HepG2 (cell line): Measurements from ENCODE around the gene GDE1. TPM values are rescaled to one million over a fixed set of nuclear protein-coding genes. Genes with fewer than 3 reads are reported as not detected.

ENCODE experiments used
- ATAC-seq: fragments of 200-7000 bp; cut with Tn5 transposase; 3 replicates; pipeline ENCODE4 v1.9.1; 2020; ENCODE audit warnings: mild to moderate bottlenecking, moderate library complexity
- BruUV-seq: library from RNA; stranded (reverse); fragments of 400-500 nt; replicated peaks from 2 replicates; lab custom pipeline; 2021; lab: Mats Ljungman, UMichigan
- CTCF ChIA-PET: fragments of 300-600 bp; formaldehyde crosslinking; extraction: SDS; loops from one replicate; lab custom pipeline; 2021; ENCODE audit warnings: low total read pairs, inconsistent platforms, low intra/inter-chr PET ratio; lab: Yijun Ruan, JAX
- POLR2A ChIA-PET: fragments of 350-600 bp; sonication (Branson Sonifier 250); formaldehyde crosslinking; loops from one replicate; lab custom pipeline; 2020; ENCODE audit warnings: antibody characterized with exemption, inconsistent platforms; lab: Yijun Ruan, JAX
- DNase-seq: peaks from one replicate; pipeline ENCODE4 v3.0.0-alpha.2; 2015; ENCODE audit warnings: low spot score
- FAIRE-seq: peaks from 3 replicates; lab custom pipeline; 2011; peaks lifted over from hg19 to GRCh38; lab: Jason Lieb, UNC
- H2AFZ ChIP-seq: one replicate; pipeline ENCODE4 v1.6.1; 2011; ENCODE audit warnings: low read length, inconsistent platforms
- H3K27ac ChIP-seq: fragments of 300-600 bp; 3 replicates; pipeline ENCODE4 v1.8.0; 2011; ENCODE audit warnings: mixed run types, mild to moderate bottlenecking, mixed read lengths, low read length, inconsistent platforms; ENCODE audit not compliant: insufficient read depth; ENCODE audit errors: extremely low read length
- H3K27me3 ChIP-seq, 2 experiments: fragments of 200-600 bp in 1 of 2; 2 replicates in 1 of 2; 3 replicates in 1 of 2; pipeline versions ENCODE4 v1.6.0 to v1.8.0; 2011; ENCODE audit warnings: low read length in 2 of 2, mild to moderate bottlenecking in 2 of 2, moderate library complexity in 2 of 2, inconsistent platforms in 1 of 2; ENCODE audit not compliant: insufficient read depth in 2 of 2, control insufficient read depth in 1 of 2
- H3K36me3 ChIP-seq, 2 experiments: fragments of 200-600 bp in 1 of 2; replicated peaks in 1 of 2; 2 replicates in 1 of 2; 3 replicates in 1 of 2; pipeline versions ENCODE4 v1.5.1 to v1.8.0; 2011; ENCODE audit warnings: low read length in 2 of 2, inconsistent platforms in 1 of 2; ENCODE audit not compliant: insufficient read depth in 2 of 2, control insufficient read depth in 1 of 2
- H3K4me1 ChIP-seq: 2 replicates; pipeline ENCODE4 v1.5.1; 2012; ENCODE audit warnings: low read length, inconsistent platforms; ENCODE audit not compliant: insufficient read depth
- H3K4me2 ChIP-seq: 2 replicates; pipeline ENCODE4 v1.6.0; 2011; ENCODE audit warnings: low read depth, low read length, inconsistent platforms
- H3K4me3 ChIP-seq, 3 experiments: fragments of 200-600 bp in 1 of 3; sonication (generic), shearing (Covaris generic) in 1 of 3; replicated peaks in 1 of 3; 2 replicates each; pipeline ENCODE4 v1.5.1; 2011 to 2016; ENCODE audit warnings: low read length in 3 of 3, inconsistent platforms in 2 of 3, low read depth in 2 of 3, mild to moderate bottlenecking in 2 of 3, control low read depth in 1 of 3, mixed read lengths in 1 of 3; ENCODE audit not compliant: insufficient read depth in 1 of 3
- H3K79me2 ChIP-seq: one replicate; pipeline ENCODE4 v1.6.1; 2011; ENCODE audit warnings: low read length, inconsistent platforms; ENCODE audit not compliant: insufficient read depth
- H3K9ac ChIP-seq: 2 replicates; pipeline ENCODE4 v1.6.0; 2011; ENCODE audit warnings: mild to moderate bottlenecking, low read depth, low read length, inconsistent platforms; ENCODE audit not compliant: insufficient read depth
- H3K9me3 ChIP-seq: 2 replicates; pipeline ENCODE4 v1.5.1; 2012; ENCODE audit warnings: mild to moderate bottlenecking, low read length
- H4K20me1 ChIP-seq: 2 replicates; pipeline ENCODE4 v1.6.0; 2011; ENCODE audit warnings: inconsistent platforms, mild to moderate bottlenecking, low read length, moderate library complexity; ENCODE audit not compliant: insufficient read depth
- ATF1 ChIP-seq: IDR thresholded peaks from 2 replicates; pipeline ENCODE4 v1.6.1; 2016; ENCODE audit warnings: mild to moderate bottlenecking, control low read depth
- ERF ChIP-seq: IDR thresholded peaks from 2 replicates; pipeline ENCODE4 v1.6.1; 2018; ENCODE audit warnings: missing biosample characterization, missing genetic modification reagents
- SIN3B ChIP-seq: fragments of 150-350 bp; IDR thresholded peaks from 2 replicates; pipeline ENCODE4 v1.6.1; 2014; ENCODE audit warnings: low read length
- SPEN ChIP-seq: sonication (generic); formaldehyde crosslinking; IDR thresholded peaks from 2 replicates; pipeline ENCODE4 v1.5.1; 2020; ENCODE audit warnings: low read depth, mild to moderate bottlenecking, missing genetic modification reagents
- SRY ChIP-seq: sonication (generic); formaldehyde crosslinking; IDR thresholded peaks from 2 replicates; pipeline ENCODE4 v1.8.0; 2022; ENCODE audit warnings: mild to moderate bottlenecking, missing genetic modification reagents
- ZBTB39 ChIP-seq: sonication (generic); formaldehyde crosslinking; IDR thresholded peaks from 2 replicates; pipeline ENCODE4 v1.5.0; 2020; ENCODE audit warnings: missing genetic modification reagents
- ZGPAT ChIP-seq: IDR thresholded peaks from 2 replicates; pipeline ENCODE4 v1.6.1; 2016; ENCODE audit warnings: mild to moderate bottlenecking
- ZMYM4 ChIP-seq: sonication (generic); formaldehyde crosslinking; IDR thresholded peaks from 2 replicates; pipeline ENCODE4 v1.8.1; 2023; ENCODE audit warnings: mild to moderate bottlenecking, missing genetic modification reagents
- ZNF17 ChIP-seq: sonication (generic); formaldehyde crosslinking; IDR thresholded peaks from 2 replicates; pipeline ENCODE4 v1.5.0; 2020; ENCODE audit warnings: mild to moderate bottlenecking, missing genetic modification reagents
- ZNF552 ChIP-seq: sonication (generic); formaldehyde crosslinking; IDR thresholded peaks from 2 replicates; pipeline ENCODE4 v1.9.0; 2022; ENCODE audit warnings: missing genetic modification reagents, mild to moderate bottlenecking, borderline replicate concordance
- ZNF792 ChIP-seq: IDR thresholded peaks from 2 replicates; pipeline ENCODE4 v1.6.1; 2016
- WGBS: methylation state at CpG from one replicate; pipeline ENCODE4 v1.1.6; 2017; ENCODE audit warnings: low lambda C conversion rate; 5-methylcytosine and 5-hydroxymethylcytosine counted together
- in situ Hi-C: cut with HindIII; loops from 2 replicates; pipeline ENCODE4 v1.10.0; 2017; ENCODE audit warnings: low pct_unique_long_range_greater_than_20kb; ENCODE audit not compliant: extremely low pct_ligation_motif_present
- intact Hi-C: fragments of 100-400 bp; cut with micrococcal nuclease; formaldehyde crosslinking; loops from one replicate; pipeline ENCODE4 v1.10.0; 2022; ENCODE audit not compliant: unreplicated experiment
- polyA plus RNA-seq, 8 experiments: library from polyadenylated mRNA; depleted of rRNA in 3 of 8; stranded (reverse) in 7 of 8; unstranded in 1 of 8; fragments of >200 nt; fragmentation: Illumina TruSeq in 4 of 8; extraction: Trizol in 4 of 8; gene quantifications; 2 replicates each; pipeline versions ENCODE4 v1.2.1 to v1.2.3, GENCODE V29; 2011 to 2016; ENCODE audit warnings: low read depth in 4 of 8, missing spikeins in 1 of 8, mixed read lengths in 1 of 8; ENCODE audit not compliant: insufficient read depth in 1 of 8
- total RNA-seq, 5 experiments: library from RNA; depleted of rRNA; stranded (reverse); fragments of >200 nt; fragmentation: Illumina TruSeq; extraction: Trizol; gene quantifications; 2 replicates each; pipeline ENCODE4 v1.2.3, GENCODE V29; 2016; ENCODE audit warnings: low read depth in 1 of 5
- TF ChIP-seq, protein P1 (sequence below): sonication (generic); formaldehyde crosslinking; IDR thresholded peaks from 2 replicates; pipeline ENCODE4 v1.4.0; 2020; ENCODE audit warnings: missing genetic modification reagents, borderline replicate concordance
- TF ChIP-seq, protein P2 (sequence below): IDR thresholded peaks from 2 replicates; pipeline ENCODE4 v1.6.1; 2016; ENCODE audit warnings: low read depth
- TF ChIP-seq, protein P3 (sequence below): sonication (generic); formaldehyde crosslinking; conservative IDR thresholded peaks from 2 replicates; pipeline ENCODE4 v1.4.0; 2020; ENCODE audit warnings: mild to moderate bottlenecking, missing genetic modification reagents, moderate library complexity

GDE1 gene
- total and polyA plus RNA-seq, 2 of the 13 experiments (the other 11 are each of a cell fraction or from before 2014, with no cell fraction given) = 35.9 to 59.0 TPM

- H3K36me3 ChIP-seq = peaks cover 4 to 17% of the 10 kb centered on the region in 2 experiments; a peak in 4 of 5 replicates
- in situ Hi-C loops (no loop called here), intact Hi-C loops (loop anchor here (10.0 kb wide), 1 partner anchor 731 kb away; the partner anchor contains the start of gene RPS15A)
- H3K79me2 ChIP-seq = peaks cover 45% of the 10 kb centered on the region
- H2AFZ ChIP-seq = peak overlapping the region; percentile 76
- POLR2A ChIA-PET = interaction anchor here (2.7 kb wide), 1 partner anchor 29 kb away, joined by 34 read pairs; the partner anchor contains the start of gene VPS35L
- WGBS = 90% methylated on average over 2 of the region's 2 CpGs
- no peaks in the 10 kb centered on the region for H3K9me3 ChIP-seq
- peak overlapping the region; percentile 94 to 100 (median 95); a peak in 5 of 6 replicates for H3K4me3 ChIP-seq
- H3K27me3 ChIP-seq = no peaks in the 10 kb centered on the region; a peak in 1 of 5 replicates
- no peak overlapping the region for H3K27ac ChIP-seq
- CTCF ChIA-PET = no interaction called here
- ATAC-seq = no peak
- DNase-seq = no peak
- peak overlapping the region; percentile 83 for H3K9ac ChIP-seq
- peak overlapping the region; percentile 91 for H3K4me2 ChIP-seq
- TSS peak; percentile 39 for BruUV-seq
- H4K20me1 ChIP-seq = no peaks in the 10 kb centered on the region
- H3K4me1 ChIP-seq = peaks cover 49% of the 10 kb centered on the region
- FAIRE-seq = no peak
- TF ChIP-seq ZBTB39 (CRISPR knock-in tag) = no peak
- TF ChIP-seq SIN3B = no peak
- TF ChIP-seq ZNF792 (CRISPR knock-in tag) = no peak
- TF ChIP-seq, protein P1, sequence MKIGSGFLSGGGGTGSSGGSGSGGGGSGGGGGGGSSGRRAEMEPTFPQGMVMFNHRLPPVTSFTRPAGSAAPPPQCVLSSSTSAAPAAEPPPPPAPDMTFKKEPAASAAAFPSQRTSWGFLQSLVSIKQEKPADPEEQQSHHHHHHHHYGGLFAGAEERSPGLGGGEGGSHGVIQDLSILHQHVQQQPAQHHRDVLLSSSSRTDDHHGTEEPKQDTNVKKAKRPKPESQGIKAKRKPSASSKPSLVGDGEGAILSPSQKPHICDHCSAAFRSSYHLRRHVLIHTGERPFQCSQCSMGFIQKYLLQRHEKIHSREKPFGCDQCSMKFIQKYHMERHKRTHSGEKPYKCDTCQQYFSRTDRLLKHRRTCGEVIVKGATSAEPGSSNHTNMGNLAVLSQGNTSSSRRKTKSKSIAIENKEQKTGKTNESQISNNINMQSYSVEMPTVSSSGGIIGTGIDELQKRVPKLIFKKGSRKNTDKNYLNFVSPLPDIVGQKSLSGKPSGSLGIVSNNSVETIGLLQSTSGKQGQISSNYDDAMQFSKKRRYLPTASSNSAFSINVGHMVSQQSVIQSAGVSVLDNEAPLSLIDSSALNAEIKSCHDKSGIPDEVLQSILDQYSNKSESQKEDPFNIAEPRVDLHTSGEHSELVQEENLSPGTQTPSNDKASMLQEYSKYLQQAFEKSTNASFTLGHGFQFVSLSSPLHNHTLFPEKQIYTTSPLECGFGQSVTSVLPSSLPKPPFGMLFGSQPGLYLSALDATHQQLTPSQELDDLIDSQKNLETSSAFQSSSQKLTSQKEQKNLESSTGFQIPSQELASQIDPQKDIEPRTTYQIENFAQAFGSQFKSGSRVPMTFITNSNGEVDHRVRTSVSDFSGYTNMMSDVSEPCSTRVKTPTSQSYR (CRISPR knock-in tag) = no peak
- no peak for TF ChIP-seq SRY (CRISPR knock-in tag)
- no peak for TF ChIP-seq ERF (CRISPR knock-in tag)
- TF ChIP-seq ZNF17 (CRISPR knock-in tag) = no peak
- no peak for TF ChIP-seq SPEN (CRISPR knock-in tag)
- TF ChIP-seq ZNF552 (CRISPR knock-in tag) = no peak
- TF ChIP-seq ATF1 (CRISPR knock-in tag) = 0 out of 2 replicates have a peak, but pooled peaks have one; percentile 11
- TF ChIP-seq, protein P2, sequence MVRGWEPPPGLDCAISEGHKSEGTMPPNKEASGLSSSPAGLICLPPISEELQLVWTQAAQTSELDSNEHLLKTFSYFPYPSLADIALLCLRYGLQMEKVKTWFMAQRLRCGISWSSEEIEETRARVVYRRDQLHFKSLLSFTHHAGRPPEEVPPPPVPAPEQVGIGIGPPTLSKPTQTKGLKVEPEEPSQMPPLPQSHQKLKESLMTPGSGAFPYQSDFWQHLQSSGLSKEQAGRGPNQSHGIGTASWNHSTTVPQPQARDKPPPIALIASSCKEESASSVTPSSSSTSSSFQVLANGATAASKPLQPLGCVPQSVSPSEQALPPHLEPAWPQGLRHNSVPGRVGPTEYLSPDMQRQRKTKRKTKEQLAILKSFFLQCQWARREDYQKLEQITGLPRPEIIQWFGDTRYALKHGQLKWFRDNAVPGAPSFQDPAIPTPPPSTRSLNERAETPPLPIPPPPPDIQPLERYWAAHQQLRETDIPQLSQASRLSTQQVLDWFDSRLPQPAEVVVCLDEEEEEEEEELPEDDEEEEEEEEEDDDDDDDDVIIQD (CRISPR knock-in tag) = no peak
- TF ChIP-seq, protein P3, sequence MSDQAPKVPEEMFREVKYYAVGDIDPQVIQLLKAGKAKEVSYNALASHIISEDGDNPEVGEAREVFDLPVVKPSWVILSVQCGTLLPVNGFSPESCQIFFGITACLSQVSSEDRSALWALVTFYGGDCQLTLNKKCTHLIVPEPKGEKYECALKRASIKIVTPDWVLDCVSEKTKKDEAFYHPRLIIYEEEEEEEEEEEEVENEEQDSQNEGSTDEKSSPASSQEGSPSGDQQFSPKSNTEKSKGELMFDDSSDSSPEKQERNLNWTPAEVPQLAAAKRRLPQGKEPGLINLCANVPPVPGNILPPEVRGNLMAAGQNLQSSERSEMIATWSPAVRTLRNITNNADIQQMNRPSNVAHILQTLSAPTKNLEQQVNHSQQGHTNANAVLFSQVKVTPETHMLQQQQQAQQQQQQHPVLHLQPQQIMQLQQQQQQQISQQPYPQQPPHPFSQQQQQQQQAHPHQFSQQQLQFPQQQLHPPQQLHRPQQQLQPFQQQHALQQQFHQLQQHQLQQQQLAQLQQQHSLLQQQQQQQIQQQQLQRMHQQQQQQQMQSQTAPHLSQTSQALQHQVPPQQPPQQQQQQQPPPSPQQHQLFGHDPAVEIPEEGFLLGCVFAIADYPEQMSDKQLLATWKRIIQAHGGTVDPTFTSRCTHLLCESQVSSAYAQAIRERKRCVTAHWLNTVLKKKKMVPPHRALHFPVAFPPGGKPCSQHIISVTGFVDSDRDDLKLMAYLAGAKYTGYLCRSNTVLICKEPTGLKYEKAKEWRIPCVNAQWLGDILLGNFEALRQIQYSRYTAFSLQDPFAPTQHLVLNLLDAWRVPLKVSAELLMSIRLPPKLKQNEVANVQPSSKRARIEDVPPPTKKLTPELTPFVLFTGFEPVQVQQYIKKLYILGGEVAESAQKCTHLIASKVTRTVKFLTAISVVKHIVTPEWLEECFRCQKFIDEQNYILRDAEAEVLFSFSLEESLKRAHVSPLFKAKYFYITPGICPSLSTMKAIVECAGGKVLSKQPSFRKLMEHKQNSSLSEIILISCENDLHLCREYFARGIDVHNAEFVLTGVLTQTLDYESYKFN (CRISPR knock-in tag) = no peak
- no peak for TF ChIP-seq ZMYM4 (CRISPR knock-in tag)
- TF ChIP-seq ZGPAT (CRISPR knock-in tag) = no peak
These were observed 3.5 kb upstream of the GDE1 start for GRCh38 chr16:19525385-19525723.
